GM10248 (cell line): Measurements from ENCODE around the gene PSD.
"Not testable (repeated sequence)": the region's sequence is repeated elsewhere in the genome, so short reads cannot be mapped to it uniquely, and the experiment has no call there.

Experiments used
- CTCF ChIA-PET: fragments of 300-600 bp; sonication (Branson Sonifier 250); formaldehyde crosslinking; extraction: SDS; loops from one replicate; lab custom pipeline; 2021; ENCODE audit warnings: antibody characterized with exemption; lab: Yijun Ruan, JAX
- POLR2A ChIA-PET: fragments of 350-650 bp; sonication (Branson Sonifier 250); formaldehyde crosslinking; extraction: SDS; loops from one replicate; lab custom pipeline; 2020; ENCODE audit warnings: antibody characterized with exemption; lab: Yijun Ruan, JAX
- DNase-seq: peaks from one replicate; pipeline ENCODE4 v3.0.0; 2012; ENCODE audit errors: extremely low spot score
- TF ChIP-seq, protein P1 (sequence below): IDR thresholded peaks from 2 replicates; pipeline ENCODE4 v1.5.1; 2012; ENCODE audit warnings: mild to moderate bottlenecking, low read depth; ENCODE audit errors: extremely low read depth, missing control alignments, control extremely low read depth

The PSD gene

DNA sequence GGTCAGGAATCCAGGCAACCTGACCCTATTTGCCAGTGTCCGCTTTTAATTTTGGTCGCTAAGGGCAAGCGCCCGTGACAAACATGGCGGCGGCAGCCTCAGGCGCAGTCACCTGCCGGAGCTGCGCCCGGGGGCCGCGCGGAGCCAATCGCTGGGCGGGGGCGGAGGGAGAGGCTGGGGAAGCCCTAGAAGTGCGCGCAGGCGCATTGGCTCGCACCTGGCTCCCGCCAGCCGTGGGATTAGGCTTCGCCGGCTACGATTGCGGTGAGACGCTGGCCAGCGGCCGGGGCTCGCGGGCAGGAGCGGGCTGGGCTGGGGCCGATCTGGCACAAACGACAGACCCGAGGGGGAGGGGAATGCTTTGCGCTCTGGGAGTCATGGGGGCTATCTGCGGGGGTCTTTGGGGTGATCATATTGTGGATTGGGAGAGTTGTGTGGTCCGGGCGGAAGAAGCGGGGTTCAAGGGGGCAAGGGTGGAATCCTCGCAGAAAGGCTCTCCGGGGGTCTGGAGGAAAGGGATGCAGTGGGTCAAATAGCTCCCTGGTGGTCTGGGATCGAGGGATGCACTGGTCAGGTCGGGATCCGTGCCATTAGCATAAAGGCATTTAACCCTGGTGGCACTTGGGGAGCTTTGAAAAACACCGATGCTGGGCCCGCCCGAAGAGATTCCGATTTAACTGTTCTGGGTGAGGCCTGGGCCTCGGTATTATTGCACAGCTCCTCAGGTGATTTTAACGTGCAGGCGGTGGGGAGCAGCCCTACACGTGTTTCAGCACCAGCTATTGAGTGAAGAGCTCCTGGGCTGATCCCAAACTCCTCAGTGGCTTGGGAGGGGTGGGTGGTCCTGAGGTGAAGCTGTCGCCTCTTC is 42.8 kb upstream of the PSD start:
- CTCF ChIA-PET = interaction anchor here (0.7 to 5.0 kb wide), 16 partner anchors 10 to 292 kb away, joined by 3 to 46 read pairs (median 6); partner anchors contain the start of genes ACTR1A and C10orf95
- POLR2A ChIA-PET = interaction anchor here (1.0 to 1.3 kb wide), 2 partner anchors 11 to 29 kb away, joined by 6 to 9 read pairs; partner anchors contain the start of gene CUEDC2
- peak; percentile 100 for DNase-seq
- TF ChIP-seq, protein P1, sequence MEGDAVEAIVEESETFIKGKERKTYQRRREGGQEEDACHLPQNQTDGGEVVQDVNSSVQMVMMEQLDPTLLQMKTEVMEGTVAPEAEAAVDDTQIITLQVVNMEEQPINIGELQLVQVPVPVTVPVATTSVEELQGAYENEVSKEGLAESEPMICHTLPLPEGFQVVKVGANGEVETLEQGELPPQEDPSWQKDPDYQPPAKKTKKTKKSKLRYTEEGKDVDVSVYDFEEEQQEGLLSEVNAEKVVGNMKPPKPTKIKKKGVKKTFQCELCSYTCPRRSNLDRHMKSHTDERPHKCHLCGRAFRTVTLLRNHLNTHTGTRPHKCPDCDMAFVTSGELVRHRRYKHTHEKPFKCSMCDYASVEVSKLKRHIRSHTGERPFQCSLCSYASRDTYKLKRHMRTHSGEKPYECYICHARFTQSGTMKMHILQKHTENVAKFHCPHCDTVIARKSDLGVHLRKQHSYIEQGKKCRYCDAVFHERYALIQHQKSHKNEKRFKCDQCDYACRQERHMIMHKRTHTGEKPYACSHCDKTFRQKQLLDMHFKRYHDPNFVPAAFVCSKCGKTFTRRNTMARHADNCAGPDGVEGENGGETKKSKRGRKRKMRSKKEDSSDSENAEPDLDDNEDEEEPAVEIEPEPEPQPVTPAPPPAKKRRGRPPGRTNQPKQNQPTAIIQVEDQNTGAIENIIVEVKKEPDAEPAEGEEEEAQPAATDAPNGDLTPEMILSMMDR = no peak

DNA sequence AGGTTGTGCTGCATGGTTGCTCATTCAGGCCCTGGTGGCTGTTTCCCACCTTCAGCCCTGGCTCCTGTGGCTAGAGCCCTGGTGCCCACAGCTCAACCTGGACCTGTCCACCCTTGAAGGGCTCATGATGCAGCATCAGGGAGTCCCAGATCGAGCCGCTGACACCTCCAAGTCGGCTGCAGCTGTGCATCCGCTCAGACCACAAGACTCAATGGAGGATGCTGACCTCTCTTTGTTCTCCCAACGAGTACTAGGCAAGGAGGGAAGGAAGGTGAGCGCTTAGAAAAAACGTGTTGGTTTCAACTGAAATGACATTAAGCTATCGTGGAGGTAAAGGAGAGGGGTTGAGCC is 42.2 kb upstream of the PSD start:
- ChIA-PET POLR2A (interaction anchor here (1.3 kb wide), 1 partner anchor 10 kb away, joined by 9 read pairs; no protein-coding TSS in a partner anchor), CTCF (interaction anchor here (0.9 to 5.0 kb wide), 11 partner anchors 9 to 292 kb away, joined by 3 to 46 read pairs (median 10); partner anchors contain the start of genes ACTR1A and C10orf95)
- TF ChIP-seq, protein P1 = no peak
- no peak for DNase-seq

DNA sequence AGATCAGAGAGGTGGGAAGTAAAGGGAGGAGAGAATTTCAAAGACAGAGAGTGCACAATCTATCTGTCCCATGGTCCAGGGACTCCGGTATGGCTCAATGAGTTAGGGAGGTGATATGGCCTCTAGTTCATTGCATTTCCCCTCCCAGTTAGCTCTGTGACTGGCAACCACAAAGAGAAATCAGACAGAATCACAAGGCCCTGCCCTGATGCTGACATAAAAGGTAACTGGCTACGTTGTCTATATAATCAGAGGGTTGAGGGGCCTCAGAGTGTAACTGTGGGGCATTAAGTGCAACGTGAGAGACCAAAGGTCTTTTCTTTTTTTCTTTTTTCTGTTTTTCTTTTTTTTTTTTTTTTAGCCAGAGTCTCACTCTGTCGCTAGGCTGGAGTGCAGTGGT is 40.1 kb upstream of the PSD start:
- ChIA-PET POLR2A (no interaction called here), CTCF (interaction anchor here (1.7 kb wide), 1 partner anchor 125 kb away, joined by 5 read pairs; no protein-coding TSS in a partner anchor)
- no peak for DNase-seq
- TF ChIP-seq, protein P1 = no peak

DNA sequence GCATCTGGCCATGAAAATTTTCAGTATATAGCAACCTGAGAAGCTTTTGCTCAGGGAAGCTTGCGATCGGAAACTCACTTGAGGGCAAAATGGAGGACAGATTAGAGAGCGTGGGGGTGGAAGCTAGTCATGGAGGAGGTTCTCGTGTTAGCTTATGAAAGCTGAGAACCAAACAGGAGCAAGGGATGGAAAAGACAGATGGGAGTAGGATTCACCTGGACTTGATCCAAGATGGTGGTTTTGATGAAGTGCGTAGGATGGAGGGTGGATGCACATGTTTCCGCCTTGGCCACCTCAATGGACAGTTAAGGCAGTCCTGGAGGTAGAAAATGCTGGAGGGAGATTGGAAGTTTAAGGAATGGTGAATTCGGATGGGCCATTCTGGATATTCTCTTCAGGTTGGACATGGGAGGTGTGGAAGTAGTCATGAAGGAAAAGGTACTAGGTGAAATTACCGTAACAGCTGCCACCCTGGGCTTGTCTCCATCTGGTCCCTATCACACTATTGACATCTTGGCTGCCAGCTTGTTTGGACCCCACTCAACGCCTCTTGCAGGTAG is 39.1 kb upstream of the PSD start:
- CTCF ChIA-PET = interaction anchor here (1.0 to 1.7 kb wide), 5 partner anchors 21 to 126 kb away, joined by 3 to 5 read pairs (median 3); no protein-coding TSS in a partner anchor
- no peak for DNase-seq
- POLR2A ChIA-PET = no interaction called here
- TF ChIP-seq, protein P1 = no peak

DNA sequence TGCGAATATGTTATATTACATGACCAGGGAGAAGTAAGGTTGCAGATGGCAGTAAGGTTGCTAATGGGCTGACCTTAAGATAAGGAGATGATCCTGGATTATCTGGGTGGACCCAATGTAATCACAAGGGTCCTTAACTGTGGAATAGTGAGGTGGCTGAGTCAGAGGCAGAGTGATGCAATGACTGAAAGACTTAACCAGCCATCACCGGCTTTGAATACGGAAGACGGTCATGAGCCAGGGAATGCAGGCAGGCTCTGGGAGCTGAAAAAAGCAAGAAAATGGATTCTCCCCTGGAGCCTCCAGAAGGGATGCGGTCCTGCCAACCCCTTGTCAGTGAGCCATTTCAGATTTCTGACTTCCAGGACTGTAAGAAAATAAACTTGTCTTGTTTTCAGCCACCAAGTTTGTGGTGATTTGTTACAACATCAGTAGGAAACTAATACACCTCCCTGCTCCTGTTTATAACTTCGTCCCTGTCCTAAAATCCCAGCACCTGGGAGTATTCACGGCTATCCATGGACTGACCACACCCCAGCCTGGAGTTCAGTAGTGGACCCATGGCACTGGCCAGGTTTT is 37.4 kb upstream of the PSD start:
- ChIA-PET POLR2A (no interaction called here), CTCF (interaction anchor here (0.6 to 1.2 kb wide), 2 partner anchors 18 to 57 kb away, joined by 3 read pairs; no protein-coding TSS in a partner anchor)
- DNase-seq = no peak
- TF ChIP-seq, protein P1 = no peak

DNA sequence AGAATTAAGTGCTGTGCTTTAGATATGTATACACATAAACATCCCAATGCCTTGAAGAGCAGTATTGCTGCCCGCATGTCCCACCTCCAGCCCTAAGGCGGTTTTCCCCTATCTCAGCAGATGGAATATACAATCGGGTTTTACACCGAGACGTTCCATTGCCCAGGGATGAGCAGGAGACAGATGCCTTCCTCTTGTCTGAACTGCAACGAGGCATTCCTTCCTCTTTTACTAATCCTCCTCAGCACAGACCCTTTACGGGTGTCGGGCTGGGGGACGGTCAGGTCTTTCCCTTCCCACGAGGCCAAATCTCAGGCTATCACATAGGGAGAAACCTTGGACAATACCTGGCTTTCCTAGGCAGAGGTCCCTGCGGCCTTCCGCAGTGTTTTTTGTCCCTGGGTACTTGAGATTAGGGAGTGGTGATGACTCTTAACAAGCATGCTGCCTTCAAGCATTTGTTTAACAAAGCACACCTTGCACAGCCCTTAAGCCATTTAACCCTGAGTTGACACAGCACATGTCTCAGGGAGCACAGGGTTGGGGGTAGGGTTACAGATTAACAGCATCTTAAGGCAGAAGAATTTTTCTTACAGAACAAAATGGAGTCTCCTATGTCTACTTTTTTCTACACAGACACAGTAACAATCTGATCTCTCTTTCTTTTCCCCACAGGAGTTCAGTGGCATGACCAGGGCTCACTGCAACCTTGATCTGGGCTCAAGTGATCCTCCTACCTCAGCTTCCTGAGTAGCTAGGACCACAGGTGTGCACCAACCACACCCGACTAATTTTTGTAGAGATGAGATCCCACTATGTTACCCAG is 36.3 kb upstream of the PSD start:
- DNase-seq, POLR2A ChIA-PET, CTCF ChIA-PET: not testable (repeated sequence)
